Activated naive CD4-positive, alpha-beta T cell treated with anti-CD3 and anti-CD28 coated beads, Interleukin-2, amount 50 U/mL, for 24 hours (primary cell): ENCODE results near the gene GRB2.
"Not testable (repeated sequence)": the region's sequence is repeated elsewhere in the genome, so short reads cannot be mapped to it uniquely, and the experiment has no call there.

Experiments used
- H3K27ac Mint-ChIP-seq: one replicate; pipeline ENCODE4 v1.8.0; 2021; ENCODE audit warnings: mild to moderate bottlenecking, mixed read lengths
- H3K27me3 Mint-ChIP-seq: one replicate; pipeline ENCODE4 v1.8.0; 2021; ENCODE audit warnings: mixed read lengths
- H3K36me3 Mint-ChIP-seq: one replicate; pipeline ENCODE4 v1.8.0; 2021; ENCODE audit warnings: mixed read lengths
- H3K4me1 Mint-ChIP-seq: one replicate; pipeline ENCODE4 v1.8.0; 2021; ENCODE audit warnings: mixed read lengths
- H3K4me3 Mint-ChIP-seq: one replicate; pipeline ENCODE4 v1.8.0; 2021; ENCODE audit warnings: mild to moderate bottlenecking, mixed read lengths
- H3K9me3 Mint-ChIP-seq: one replicate; pipeline ENCODE4 v1.8.0; 2021; ENCODE audit warnings: mixed read lengths

The GRB2 gene

GRCh38 chr17:75352079-75352569, 53.4 kb downstream of the GRB2 start:
- Mint-ChIP-seq H3K4me3 (peak overlapping the region; percentile 19), H3K27me3 (no peaks in the 10 kb centered on the region), H3K27ac (peak overlapping the region; percentile 55), H3K36me3 (peaks cover 7% of the 10 kb centered on the region), H3K4me1 (peaks cover 75% of the 10 kb centered on the region), H3K9me3 (no peaks in the 10 kb centered on the region)

GRCh38 chr17:75350706-75351105, 54.8 kb downstream of the GRB2 start:
- Mint-ChIP-seq H3K4me1 (peaks cover 77% of the 10 kb centered on the region), H3K9me3 (no peaks in the 10 kb centered on the region), H3K27me3 (no peaks in the 10 kb centered on the region), H3K4me3 (no peak overlapping the region), H3K27ac (peak overlapping the region; percentile 81), H3K36me3 (peaks cover 5% of the 10 kb centered on the region)

GRCh38 chr17:75350029-75350428, 55.4 kb downstream of the GRB2 start:
- no peaks in the 10 kb centered on the region for H3K27me3 Mint-ChIP-seq
- H3K4me3 Mint-ChIP-seq: peak overlapping the region; percentile 11
- peak overlapping the region; percentile 88 for H3K27ac Mint-ChIP-seq
- no peaks in the 10 kb centered on the region for H3K9me3 Mint-ChIP-seq
- peaks cover 78% of the 10 kb centered on the region for H3K4me1 Mint-ChIP-seq
- H3K36me3 Mint-ChIP-seq: peaks cover 2% of the 10 kb centered on the region

- H3K4me1 Mint-ChIP-seq: peaks cover 78% of the 10 kb centered on the region
- H3K4me3 Mint-ChIP-seq: peak overlapping the region; percentile 11
- peak overlapping the region; percentile 88 for H3K27ac Mint-ChIP-seq
- peaks cover 2% of the 10 kb centered on the region for H3K36me3 Mint-ChIP-seq
- H3K27me3 Mint-ChIP-seq: no peaks in the 10 kb centered on the region
- no peaks in the 10 kb centered on the region for H3K9me3 Mint-ChIP-seq
Observed at GRCh38 chr17:75349589-75349988, 55.9 kb downstream of the GRB2 start.

- Mint-ChIP-seq H3K4me1 (peaks cover 86% of the 10 kb centered on the region), H3K4me3 (no peak overlapping the region), H3K27me3 (no peaks in the 10 kb centered on the region), H3K9me3 (no peaks in the 10 kb centered on the region), H3K36me3 (peaks cover 2% of the 10 kb centered on the region), H3K27ac (peak overlapping the region; percentile 87)
Observed at GRCh38 chr17:75348386-75349012, 57.0 kb downstream of the GRB2 start.

- Mint-ChIP-seq H3K4me3 (peak overlapping the region; percentile 69), H3K27me3 (no peaks in the 10 kb centered on the region), H3K4me1 (peaks cover 93% of the 10 kb centered on the region), H3K36me3 (peaks cover 2% of the 10 kb centered on the region), H3K27ac (peak overlapping the region; percentile 87), H3K9me3 (no peaks in the 10 kb centered on the region)
Observed at GRCh38 chr17:75346906-75347305, 58.6 kb downstream of the GRB2 start.

- not testable (repeated sequence) for H3K9me3 Mint-ChIP-seq, H3K27ac Mint-ChIP-seq, H3K36me3 Mint-ChIP-seq, H3K4me3 Mint-ChIP-seq, H3K27me3 Mint-ChIP-seq
- H3K4me1 Mint-ChIP-seq: peaks cover 93% of the 10 kb centered on the region
Observed at GRCh38 chr17:75346368-75346767, 59.1 kb downstream of the GRB2 start.

- H3K36me3 Mint-ChIP-seq: no peaks in the 10 kb centered on the region
- H3K4me3 Mint-ChIP-seq: peak overlapping the region; percentile 71
- H3K4me1 Mint-ChIP-seq: peaks cover 90% of the 10 kb centered on the region
- H3K27me3 Mint-ChIP-seq: no peaks in the 10 kb centered on the region
- peak overlapping the region; percentile 91 for H3K27ac Mint-ChIP-seq
- no peaks in the 10 kb centered on the region for H3K9me3 Mint-ChIP-seq
Observed at GRCh38 chr17:75345514-75346167, 59.8 kb downstream of the GRB2 start.

GRCh38 chr17:75344666-75345065, 60.8 kb downstream of the GRB2 start:
- no peaks in the 10 kb centered on the region for H3K27me3 Mint-ChIP-seq
- H3K27ac Mint-ChIP-seq: peak overlapping the region; percentile 77
- peak overlapping the region; percentile 7 for H3K4me3 Mint-ChIP-seq
- peaks cover 2% of the 10 kb centered on the region for H3K36me3 Mint-ChIP-seq
- H3K9me3 Mint-ChIP-seq: no peaks in the 10 kb centered on the region
- H3K4me1 Mint-ChIP-seq: peaks cover 90% of the 10 kb centered on the region

- Mint-ChIP-seq H3K4me3 (no peak overlapping the region), H3K9me3 (no peaks in the 10 kb centered on the region), H3K36me3 (peaks cover 2% of the 10 kb centered on the region), H3K27ac (peak overlapping the region; percentile 85), H3K4me1 (peaks cover 87% of the 10 kb centered on the region), H3K27me3 (no peaks in the 10 kb centered on the region)
Observed at GRCh38 chr17:75342996-75343395, 62.5 kb downstream of the GRB2 start.

- peak overlapping the region; percentile 85 for H3K27ac Mint-ChIP-seq
- peaks cover 2% of the 10 kb centered on the region for H3K36me3 Mint-ChIP-seq
- no peaks in the 10 kb centered on the region for H3K27me3 Mint-ChIP-seq
- peak overlapping the region; percentile 3 for H3K4me3 Mint-ChIP-seq
- H3K4me1 Mint-ChIP-seq: peaks cover 82% of the 10 kb centered on the region
- no peaks in the 10 kb centered on the region for H3K9me3 Mint-ChIP-seq
Observed at GRCh38 chr17:75341784-75342486, 63.5 kb downstream of the GRB2 start.

GRCh38 chr17:75340631-75341030, 64.8 kb downstream of the GRB2 start:
- no peaks in the 10 kb centered on the region for H3K9me3 Mint-ChIP-seq
- H3K27ac Mint-ChIP-seq: peak overlapping the region; percentile 95
- no peaks in the 10 kb centered on the region for H3K27me3 Mint-ChIP-seq
- peak overlapping the region; percentile 74 for H3K4me3 Mint-ChIP-seq
- H3K36me3 Mint-ChIP-seq: peaks cover 2% of the 10 kb centered on the region
- peaks cover 86% of the 10 kb centered on the region for H3K4me1 Mint-ChIP-seq

GRCh38 chr17:75339971-75340370, 65.5 kb downstream of the GRB2 start:
- H3K36me3 Mint-ChIP-seq: peaks cover 2% of the 10 kb centered on the region
- peaks cover 86% of the 10 kb centered on the region for H3K4me1 Mint-ChIP-seq
- peak overlapping the region; percentile 74 for H3K4me3 Mint-ChIP-seq
- H3K9me3 Mint-ChIP-seq: no peaks in the 10 kb centered on the region
- no peaks in the 10 kb centered on the region for H3K27me3 Mint-ChIP-seq
- H3K27ac Mint-ChIP-seq: peak overlapping the region; percentile 95

- Mint-ChIP-seq H3K9me3 (no peaks in the 10 kb centered on the region), H3K27ac (peak overlapping the region; percentile 95), H3K4me3 (peak overlapping the region; percentile 82), H3K27me3 (no peaks in the 10 kb centered on the region), H3K36me3 (peaks cover 2% of the 10 kb centered on the region), H3K4me1 (peaks cover 81% of the 10 kb centered on the region)
Observed at GRCh38 chr17:75338335-75338734, 67.1 kb downstream of the GRB2 start.

GRCh38 chr17:75335315-75335714, 70.2 kb downstream of the GRB2 start:
- H3K27me3 Mint-ChIP-seq: no peaks in the 10 kb centered on the region
- no peak overlapping the region for H3K4me3 Mint-ChIP-seq
- peaks cover 2% of the 10 kb centered on the region for H3K36me3 Mint-ChIP-seq
- no peaks in the 10 kb centered on the region for H3K9me3 Mint-ChIP-seq
- H3K4me1 Mint-ChIP-seq: peaks cover 74% of the 10 kb centered on the region
- peak overlapping the region; percentile 59 for H3K27ac Mint-ChIP-seq

- H3K27ac Mint-ChIP-seq: peak overlapping the region; percentile 59
- no peaks in the 10 kb centered on the region for H3K27me3 Mint-ChIP-seq
- no peak overlapping the region for H3K4me3 Mint-ChIP-seq
- H3K4me1 Mint-ChIP-seq: peaks cover 69% of the 10 kb centered on the region
- H3K9me3 Mint-ChIP-seq: no peaks in the 10 kb centered on the region
- no peaks in the 10 kb centered on the region for H3K36me3 Mint-ChIP-seq
Observed at GRCh38 chr17:75334723-75335122, 70.8 kb downstream of the GRB2 start.
